K562 (cell line): ENCODE results near the gene PGAM2. TPM values are rescaled to one million over a fixed set of nuclear protein-coding genes. Genes with fewer than 3 reads are reported as not detected.
A peak's percentile ranks its signal among the peaks of the same experiment; 100 is the strongest.

Experiments
- ATAC-seq: fragments of 200-7000 bp; cut with Tn5 transposase; 3 replicates; pipeline ENCODE4 v1.9.1; 2020; ENCODE audit warnings: moderate library complexity
- BruUV-seq: library from RNA; stranded (reverse); fragments of 400-500 nt; replicated peaks from 2 replicates; lab custom pipeline; 2021; lab: Mats Ljungman, UMichigan
- CTCF ChIA-PET: fragments of 300-600 bp; formaldehyde crosslinking; extraction: SDS; loops from one replicate; lab custom pipeline; 2021; ENCODE audit warnings: low intra/inter-chr PET ratio; lab: Yijun Ruan, JAX
- POLR2A ChIA-PET: fragments of 300-600, 350-650 bp; sonication (Branson Sonifier 250); formaldehyde crosslinking; extraction: SDS; loops from one replicate; lab custom pipeline; 2021; ENCODE audit warnings: antibody characterized with exemption, inconsistent platforms; lab: Yijun Ruan, JAX
- DNase-seq, 4 experiments: peaks; one replicate each; pipeline versions ENCODE4 v3.0.0 to v3.0.0-alpha.2; 2011 to 2018; ENCODE audit warnings: low spot score in 3 of 4, mixed read lengths in 3 of 4; ENCODE audit errors: extremely low read depth in 1 of 4
- FAIRE-seq: peaks from 2 replicates; lab custom pipeline; 2011; peaks lifted over from hg19 to GRCh38; lab: Jason Lieb, UNC
- H2AFZ ChIP-seq: 2 replicates; pipeline ENCODE4 v1.6.0; 2011; ENCODE audit warnings: low read depth, low read length, control low read depth, inconsistent platforms
- H3K27ac ChIP-seq: fragments of 200-600 bp; 3 replicates; pipeline ENCODE4 v1.8.0; 2011; ENCODE audit warnings: low read depth, mild to moderate bottlenecking, control low read depth, inconsistent platforms, low read length, moderate library complexity, mixed read lengths; ENCODE audit errors: extremely low read depth
- H3K27me3 ChIP-seq, 2 experiments: fragments of 300-600 bp in 1 of 2; 2 replicates in 1 of 2; 3 replicates in 1 of 2; pipeline versions ENCODE4 v1.6.0 to v1.8.0; 2011; ENCODE audit warnings: inconsistent platforms in 2 of 2, low read length in 2 of 2, mild to moderate bottlenecking in 1 of 2, mixed read lengths in 1 of 2, moderate library complexity in 1 of 2; ENCODE audit not compliant: control insufficient read depth in 2 of 2, insufficient read depth in 2 of 2
- H3K36me3 ChIP-seq: fragments of 300-600 bp; 3 replicates; pipeline ENCODE4 v1.8.0; 2011; ENCODE audit warnings: mild to moderate bottlenecking, low read length, inconsistent platforms; ENCODE audit not compliant: control insufficient read depth, insufficient read depth
- H3K4me1 ChIP-seq, 2 experiments: fragments of 200-600 bp in 1 of 2; replicated peaks in 1 of 2; 2 replicates in 1 of 2; 3 replicates in 1 of 2; pipeline versions ENCODE4 v1.5.1 to v1.8.0; 2011; ENCODE audit warnings: inconsistent platforms in 2 of 2, low read length in 2 of 2, mild to moderate bottlenecking in 1 of 2, mixed read lengths in 1 of 2, moderate library complexity in 1 of 2; ENCODE audit not compliant: control insufficient read depth in 2 of 2, insufficient read depth in 2 of 2
- H3K4me2 ChIP-seq: 2 replicates; pipeline ENCODE4 v1.6.1; 2011; ENCODE audit warnings: low read length, control low read depth, inconsistent platforms, mixed read lengths; ENCODE audit not compliant: insufficient read depth
- H3K4me3 ChIP-seq: fragments of 200-600 bp; sonication (generic), shearing (Covaris generic); 2 replicates; pipeline ENCODE4 v1.5.1; 2016; ENCODE audit warnings: control low read depth, inconsistent platforms
- H3K79me2 ChIP-seq: fragments of 200-600 bp; 3 replicates; pipeline ENCODE4 v1.8.0; 2011; ENCODE audit warnings: low read length, inconsistent platforms; ENCODE audit not compliant: control insufficient read depth, insufficient read depth
- H3K9ac ChIP-seq, 2 experiments: 2 replicates each; pipeline versions ENCODE4 v1.6.0 to v1.6.1; 2011; ENCODE audit warnings: low read depth in 2 of 2, low read length in 2 of 2, control low read depth in 1 of 2, inconsistent platforms in 1 of 2, mild to moderate bottlenecking in 1 of 2, mixed read lengths in 1 of 2; ENCODE audit not compliant: insufficient read depth in 1 of 2
- H3K9me1 ChIP-seq: one replicate; pipeline ENCODE4 v1.6.0; 2011; ENCODE audit warnings: inconsistent platforms, mild to moderate bottlenecking, low read length, moderate library complexity; ENCODE audit not compliant: control insufficient read depth, insufficient read depth
- H3K9me3 ChIP-seq: replicated peaks from 2 replicates; pipeline ENCODE4 v1.5.1; 2011; ENCODE audit warnings: low read depth, low read length, inconsistent platforms; ENCODE audit not compliant: control insufficient read depth, insufficient read depth
- H4K20me1 ChIP-seq: replicated peaks from 2 replicates; pipeline ENCODE4 v1.6.1; 2011; ENCODE audit warnings: low read length, inconsistent platforms, mixed read lengths; ENCODE audit not compliant: control insufficient read depth, insufficient read depth
- MAX ChIP-seq: sonication (generic); formaldehyde crosslinking; IDR thresholded peaks from 2 replicates; pipeline ENCODE4 v1.9.0; 2022; ENCODE audit warnings: mild to moderate bottlenecking, missing genetic modification reagents
- PHF21A ChIP-seq: fragments of 450-650 bp; IDR thresholded peaks from 2 replicates; pipeline ENCODE4 v1.6.1; 2017; ENCODE audit warnings: low read depth, borderline replicate concordance
- PKNOX1 ChIP-seq: fragments of 450-650 bp; IDR thresholded peaks from 2 replicates; pipeline ENCODE4 v1.6.1; 2016
- WGBS: fragments of 100-300 bp; shearing (Covaris generic); methylation state at CpG from one replicate; pipeline ENCODE4 v1.1.6; 2016; ENCODE audit warnings: low coverage, mixed read lengths; ENCODE audit not compliant: insufficient coverage; ENCODE audit errors: missing lambda C conversion rate; 5-methylcytosine and 5-hydroxymethylcytosine counted together
- in situ Hi-C: fragments of 300-500 bp; cut with MboI; formaldehyde crosslinking; loops from 4 replicates; pipeline ENCODE4 v1.15.0; 2018; ENCODE audit warnings: inconsistent platforms, mixed read lengths
- intact Hi-C: fragments of 100-400 bp; cut with micrococcal nuclease; formaldehyde crosslinking; loops from 2 replicates; pipeline ENCODE4 v1.14.2; 2022
- polyA plus RNA-seq, 8 experiments: library from polyadenylated mRNA; depleted of rRNA in 4 of 8; stranded (reverse) in 5 of 8; unstranded in 3 of 8; fragments of >200 nt; fragmentation: Nextera tagmentation in 2 of 8; fragmentation: Illumina TruSeq in 1 of 8; extraction: Ambion mirVana in 2 of 8; extraction: Trizol in 1 of 8; gene quantifications; 2 replicates each; pipeline versions ENCODE4 v1.2.1 to v1.2.3, GENCODE V29; 2011 to 2014; ENCODE audit warnings: inconsistent platforms in 1 of 8, missing spikeins in 1 of 8
- total RNA-seq, 7 experiments: library from RNA; depleted of rRNA in 6 of 7; stranded (reverse); fragments of >200 nt in 6 of 7; fragmentation: Illumina TruSeq in 2 of 7; extraction: Trizol in 2 of 7; gene quantifications; 2 replicates each; pipeline versions ENCODE4 v1.2.1 to v1.2.3, GENCODE V29; 2011 to 2021; ENCODE audit warnings: low replicate concordance in 1 of 7

Gene PGAM2
- total and polyA plus RNA-seq, 9 of the 15 experiments (the other 6 are each of a cell fraction or from before 2014, with no cell fraction given), result not detected

GRCh38 chr7:44102846-44103565 lies 37.6 kb upstream of the PGAM2 start:
- no peak for DNase-seq
- Histone ChIP-seq H3K4me3 (no peak overlapping the region), H3K36me3 (no peaks in the 10 kb centered on the region), H3K4me1 (peaks cover 0 to 30% of the 10 kb centered on the region in 2 experiments; a peak in 4 of 5 replicates), H3K9me3 (no peaks in the 10 kb centered on the region), H3K79me2 (no peaks in the 10 kb centered on the region), H3K27ac (no peak overlapping the region), H4K20me1 (0 out of 2 replicates have a peak, but pooled peaks cover 4% of the 10 kb centered on the region), H3K9me1 (no peaks in the 10 kb centered on the region), H3K9ac (peak overlapping the region in 1 of 2 experiments; percentile 56; a peak in 2 of 4 replicates), H3K27me3 (peaks cover 17 to 36% of the 10 kb centered on the region in 2 experiments; a peak in 4 of 5 replicates), H2AFZ (no peak overlapping the region), H3K4me2 (no peak overlapping the region)
- intact Hi-C loops (no loop called here), in situ Hi-C loops (no loop called here)
- no peak for ATAC-seq
- CTCF ChIA-PET, result no interaction called here
- BruUV-seq, result no TSS peak
- no peak for FAIRE-seq
- POLR2A ChIA-PET, result interaction anchor here (0.7 to 1.0 kb wide), 2 partner anchors 20 to 102 kb away, joined by 3 read pairs; no protein-coding TSS in a partner anchor
- 20% methylated on average over 8 of the region's 8 CpGs for WGBS
- TF ChIP-seq PHF21A (no peak), PKNOX1 (peak; percentile 56; the same call in 1 of the 2 replicates), MAX (0 out of 2 replicates have a peak, but pooled peaks have one; percentile 22)
- TF ChIP-seq, all 486 proteins: peak for 2
